Endothelial cell (in vitro differentiated cells): ENCODE data around the gene CXCL14. TPM values are rescaled to one million over a fixed set of nuclear protein-coding genes. Genes with fewer than 3 reads are reported as not detected.
A peak's percentile ranks its signal among the peaks of the same experiment; 100 is the strongest.

Experiments
- DNase-seq: peaks from one replicate; pipeline ENCODE4 v3.0.0; 2021; ENCODE audit warnings: low spot score
- H3K27ac Mint-ChIP-seq: one replicate; pipeline ENCODE4 v1.8.0; 2021; ENCODE audit warnings: mixed read lengths, inconsistent platforms; ENCODE audit not compliant: unreplicated experiment
- H3K27me3 Mint-ChIP-seq: one replicate; pipeline ENCODE4 v1.8.0; 2021; ENCODE audit warnings: mild to moderate bottlenecking, moderate library complexity, mixed read lengths, inconsistent platforms; ENCODE audit not compliant: unreplicated experiment
- H3K36me3 Mint-ChIP-seq: one replicate; pipeline ENCODE4 v1.8.0; 2021; ENCODE audit warnings: mild to moderate bottlenecking, low read depth, mixed read lengths, inconsistent platforms; ENCODE audit not compliant: unreplicated experiment
- H3K4me1 Mint-ChIP-seq: one replicate; pipeline ENCODE4 v1.8.0; 2021; ENCODE audit warnings: mild to moderate bottlenecking, mixed read lengths, inconsistent platforms; ENCODE audit not compliant: unreplicated experiment
- H3K4me3 Mint-ChIP-seq: one replicate; pipeline ENCODE4 v1.8.0; 2021; ENCODE audit warnings: mild to moderate bottlenecking, mixed read lengths, inconsistent platforms; ENCODE audit not compliant: unreplicated experiment
- H3K9me3 Mint-ChIP-seq: one replicate; pipeline ENCODE4 v1.8.0; 2021; ENCODE audit warnings: mixed read lengths, inconsistent platforms; ENCODE audit not compliant: unreplicated experiment
- total RNA-seq: library from RNA; stranded (reverse); fragmentation: NEBNext Ultra II Directional; extraction: Animal tissue kit (Norgen Biotek cat#: 25700); gene quantifications from one replicate; pipeline ENCODE4 v1.2.1, GENCODE V29; 2021; ENCODE audit not compliant: unreplicated experiment
- TF ChIP-seq, protein P1 (sequence below): fragments of 200-600 bp; sonication (generic); IDR thresholded peaks from one replicate; pipeline ENCODE4 v1.5.0; 2021; ENCODE audit warnings: antibody characterized with exemption; ENCODE audit not compliant: unreplicated experiment

Gene CXCL14
- total RNA-seq, 1 donor from 2014 or later, result 0.13 TPM

DNA sequence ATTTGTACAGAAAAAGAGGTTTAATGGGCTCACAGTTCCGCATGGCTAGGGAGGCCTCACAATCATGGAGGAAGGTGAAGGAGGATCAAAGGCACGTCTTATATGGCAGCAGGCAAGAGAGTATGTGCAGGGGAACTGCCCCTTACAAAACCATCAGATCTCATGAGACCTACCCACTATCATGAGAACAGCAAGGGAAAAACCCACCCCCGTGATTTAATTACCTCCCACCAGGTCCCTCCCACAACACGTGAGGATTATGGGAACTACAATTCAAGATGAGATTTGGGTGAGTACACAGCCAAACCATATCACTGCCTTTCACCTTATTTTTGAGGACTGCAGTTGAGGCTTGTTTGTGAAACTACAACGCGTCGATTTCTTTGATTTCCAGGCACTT, 22.2 kb downstream of the CXCL14 start:
- DNase-seq, result no peak
- H3K36me3 Mint-ChIP-seq, result no peaks in the 10 kb centered on the region
- no peaks in the 10 kb centered on the region for H3K9me3 Mint-ChIP-seq
- no peak overlapping the region for H3K27ac Mint-ChIP-seq
- H3K4me1 Mint-ChIP-seq, result no peaks in the 10 kb centered on the region
- peaks cover 5% of the 10 kb centered on the region for H3K27me3 Mint-ChIP-seq
- H3K4me3 Mint-ChIP-seq, result no peak overlapping the region
- TF ChIP-seq, protein P1, sequence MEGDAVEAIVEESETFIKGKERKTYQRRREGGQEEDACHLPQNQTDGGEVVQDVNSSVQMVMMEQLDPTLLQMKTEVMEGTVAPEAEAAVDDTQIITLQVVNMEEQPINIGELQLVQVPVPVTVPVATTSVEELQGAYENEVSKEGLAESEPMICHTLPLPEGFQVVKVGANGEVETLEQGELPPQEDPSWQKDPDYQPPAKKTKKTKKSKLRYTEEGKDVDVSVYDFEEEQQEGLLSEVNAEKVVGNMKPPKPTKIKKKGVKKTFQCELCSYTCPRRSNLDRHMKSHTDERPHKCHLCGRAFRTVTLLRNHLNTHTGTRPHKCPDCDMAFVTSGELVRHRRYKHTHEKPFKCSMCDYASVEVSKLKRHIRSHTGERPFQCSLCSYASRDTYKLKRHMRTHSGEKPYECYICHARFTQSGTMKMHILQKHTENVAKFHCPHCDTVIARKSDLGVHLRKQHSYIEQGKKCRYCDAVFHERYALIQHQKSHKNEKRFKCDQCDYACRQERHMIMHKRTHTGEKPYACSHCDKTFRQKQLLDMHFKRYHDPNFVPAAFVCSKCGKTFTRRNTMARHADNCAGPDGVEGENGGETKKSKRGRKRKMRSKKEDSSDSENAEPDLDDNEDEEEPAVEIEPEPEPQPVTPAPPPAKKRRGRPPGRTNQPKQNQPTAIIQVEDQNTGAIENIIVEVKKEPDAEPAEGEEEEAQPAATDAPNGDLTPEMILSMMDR, result no peak

DNA sequence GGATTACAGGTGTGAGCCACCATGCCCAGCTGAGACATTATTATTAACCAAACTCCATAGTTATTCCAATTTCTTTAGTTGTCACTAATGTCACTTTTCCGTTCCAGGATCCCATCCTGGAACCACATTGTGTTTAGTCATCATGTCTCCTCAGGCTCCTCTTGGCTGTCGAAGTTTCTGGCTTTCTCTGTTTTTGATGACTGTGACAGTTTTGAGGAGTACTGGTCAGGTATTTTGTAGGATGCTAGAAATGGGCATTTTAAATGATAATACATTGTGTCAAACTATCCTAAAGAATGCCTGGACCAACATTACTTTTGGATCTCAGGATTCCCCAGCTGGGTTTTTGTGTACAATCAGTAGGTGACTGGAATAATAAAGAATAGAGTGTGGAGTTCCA, 23.3 kb downstream of the CXCL14 start:
- TF ChIP-seq, protein P1, result no peak
- no peak overlapping the region for H3K27ac Mint-ChIP-seq
- H3K36me3 Mint-ChIP-seq, result no peaks in the 10 kb centered on the region
- H3K9me3 Mint-ChIP-seq, result no peaks in the 10 kb centered on the region
- no peak for DNase-seq
- H3K4me3 Mint-ChIP-seq, result no peak overlapping the region
- H3K27me3 Mint-ChIP-seq, result peaks cover 3% of the 10 kb centered on the region
- H3K4me1 Mint-ChIP-seq, result no peaks in the 10 kb centered on the region

DNA sequence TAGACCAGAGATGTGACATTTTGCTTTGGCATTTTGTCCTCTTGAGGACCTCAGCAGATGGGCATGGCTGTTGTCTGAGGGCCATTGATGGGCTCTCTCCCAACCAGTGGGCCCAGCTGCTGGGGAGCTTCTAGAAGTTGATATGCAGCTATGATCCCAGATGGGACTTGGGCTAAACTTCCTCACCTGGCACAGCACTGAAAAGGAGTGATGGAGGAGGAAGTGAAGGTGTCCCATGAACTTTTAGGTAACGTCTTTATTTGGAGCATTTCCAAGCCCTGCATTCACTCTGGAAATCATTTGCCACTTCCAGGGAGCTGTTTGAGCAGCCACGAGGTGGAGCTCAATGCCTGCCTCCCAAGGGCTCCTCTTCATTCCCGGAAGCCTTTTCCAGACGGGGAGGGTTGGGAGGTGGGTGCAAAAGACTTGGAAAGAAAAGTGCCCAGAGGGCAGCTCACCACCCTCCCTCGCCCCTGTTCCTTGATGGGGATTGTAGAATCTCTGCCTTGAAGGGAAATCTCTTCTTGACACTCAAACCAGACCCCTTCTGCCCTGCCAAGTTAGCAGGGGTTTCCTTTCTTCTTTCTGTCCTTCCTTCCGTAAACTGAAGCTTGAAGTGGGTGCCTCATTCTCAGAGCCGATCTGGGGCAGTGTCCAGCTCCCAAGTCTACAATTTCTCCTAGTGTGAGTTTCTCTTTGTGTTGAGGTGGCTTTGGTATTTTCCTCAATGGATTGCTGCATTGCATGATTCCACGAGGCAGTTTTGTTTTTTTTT, 24.9 kb downstream of the CXCL14 start:
- H3K9me3 Mint-ChIP-seq, result no peaks in the 10 kb centered on the region
- H3K4me3 Mint-ChIP-seq, result no peak overlapping the region
- peaks cover 10% of the 10 kb centered on the region for H3K27me3 Mint-ChIP-seq
- no peak overlapping the region for H3K27ac Mint-ChIP-seq
- TF ChIP-seq, protein P1, result no peak
- no peaks in the 10 kb centered on the region for H3K4me1 Mint-ChIP-seq
- no peaks in the 10 kb centered on the region for H3K36me3 Mint-ChIP-seq
- DNase-seq, result peak; percentile 34

DNA sequence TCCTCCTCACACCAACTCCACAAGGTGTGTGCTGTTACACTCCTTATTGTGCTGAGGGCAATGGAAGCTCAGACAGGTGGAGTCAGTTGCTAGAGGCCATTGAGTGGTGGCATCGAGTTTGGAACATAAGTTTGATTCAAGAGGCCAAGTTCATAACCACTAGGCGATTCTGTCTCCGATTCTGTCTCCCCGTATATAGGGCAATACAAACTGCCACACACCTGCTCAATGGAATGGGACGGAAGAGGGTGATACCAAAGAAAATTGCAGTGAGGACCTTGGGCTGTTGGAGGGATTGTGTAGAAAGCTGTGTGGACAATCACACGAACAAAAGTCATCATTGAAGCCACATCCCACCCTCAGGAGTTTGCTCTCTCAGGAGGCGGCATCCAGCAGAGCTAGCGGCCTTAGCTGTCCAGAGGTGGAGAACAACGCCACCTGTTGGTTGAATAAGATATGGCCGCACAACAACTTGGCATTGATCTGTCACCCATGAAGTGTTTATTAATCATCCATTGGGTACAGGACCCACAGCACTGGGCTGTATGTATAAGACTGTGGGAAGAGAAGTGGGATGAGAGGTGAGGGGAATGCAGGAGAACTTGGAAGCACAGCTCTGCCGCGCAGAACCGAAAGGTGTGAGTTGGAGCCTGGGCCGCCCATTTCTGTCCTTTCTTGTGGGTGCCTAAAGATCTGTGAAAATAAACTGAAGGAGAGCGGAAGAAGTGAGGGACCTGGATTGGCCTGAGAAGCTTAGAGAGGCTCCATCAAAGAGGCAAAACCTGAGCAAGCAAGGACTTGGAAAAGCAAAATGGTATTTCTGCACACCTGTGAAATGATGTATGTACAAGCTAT, 27.0 kb downstream of the CXCL14 start:
- Mint-ChIP-seq H3K27me3 (peaks cover 13% of the 10 kb centered on the region), H3K4me3 (no peak overlapping the region), H3K4me1 (no peaks in the 10 kb centered on the region), H3K9me3 (no peaks in the 10 kb centered on the region), H3K36me3 (no peaks in the 10 kb centered on the region), H3K27ac (no peak overlapping the region)
- TF ChIP-seq, protein P1, result peak; percentile 90
- DNase-seq, result peak; percentile 77

DNA sequence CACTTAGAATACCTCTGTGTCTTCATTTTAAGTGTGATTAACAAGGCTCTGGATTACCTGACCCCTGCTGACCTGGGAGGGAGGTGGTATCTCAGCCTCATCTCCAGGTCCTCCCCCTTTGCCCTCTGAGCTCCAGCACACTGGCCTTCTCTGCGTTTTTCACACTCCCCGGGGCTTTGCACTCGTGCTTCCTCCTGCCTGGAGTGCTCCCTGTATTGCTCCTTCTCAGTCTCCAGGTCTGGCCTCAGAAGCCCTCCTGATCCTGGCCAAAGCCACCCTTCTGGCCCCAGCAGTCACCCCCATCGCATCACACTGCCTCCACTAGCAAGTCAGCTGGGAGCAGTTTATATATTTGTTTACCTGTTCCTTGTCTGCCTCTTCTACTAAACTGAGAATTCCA, 29.4 kb downstream of the CXCL14 start:
- no peaks in the 10 kb centered on the region for H3K36me3 Mint-ChIP-seq
- TF ChIP-seq, protein P1, result no peak
- no peak for DNase-seq
- no peaks in the 10 kb centered on the region for H3K9me3 Mint-ChIP-seq
- H3K27ac Mint-ChIP-seq, result no peak overlapping the region
- H3K4me1 Mint-ChIP-seq, result peaks cover 8% of the 10 kb centered on the region
- H3K27me3 Mint-ChIP-seq, result peaks cover 21% of the 10 kb centered on the region
- no peak overlapping the region for H3K4me3 Mint-ChIP-seq
